Liver (tissue), 3 donors: ENCODE results near the gene LGALS9C.
A peak's percentile ranks its signal among the peaks of the same experiment; 100 is the strongest.
"Not testable (repeated sequence)": the region's sequence is repeated elsewhere in the genome, so short reads cannot be mapped to it uniquely, and the experiment has no call there.

Source experiments
- CTCF ChIP-seq: fragments of 150-350 bp; IDR thresholded peaks from 2 replicates; pipeline ENCODE4 v1.5.1; 2017; ENCODE audit warnings: improper control_type of control experiment, low read depth, low read length; ENCODE audit not compliant: missing input control
- FOXA1 ChIP-seq: IDR thresholded peaks from 2 replicates; pipeline ENCODE4 v1.6.1; 2016; ENCODE audit warnings: antibody characterized with exemption
- HNF4G ChIP-seq: IDR thresholded peaks from 2 replicates; pipeline ENCODE4 v1.6.1; 2016; ENCODE audit warnings: antibody characterized with exemption
- JUND ChIP-seq, 2 donors: IDR thresholded peaks; 2 replicates each; pipeline ENCODE4 v1.6.1; 2016; ENCODE audit warnings: antibody characterized with exemption in 2 of 2
- RAD21 ChIP-seq, 2 donors: IDR thresholded peaks; 2 replicates each; pipeline ENCODE4 v1.6.1; 2016; ENCODE audit warnings: antibody characterized with exemption in 2 of 2, mild to moderate bottlenecking in 2 of 2
- TAF1 ChIP-seq: conservative IDR thresholded peaks from 2 replicates; pipeline ENCODE4 v1.6.1; 2016; ENCODE audit warnings: antibody characterized with exemption, mild to moderate bottlenecking
- TF ChIP-seq, protein P1 (sequence below): IDR thresholded peaks from 2 replicates; pipeline ENCODE4 v1.6.1; 2016; ENCODE audit warnings: antibody characterized with exemption, mild to moderate bottlenecking
- TF ChIP-seq, protein P2 (sequence below): IDR thresholded peaks from 2 replicates; pipeline ENCODE4 v1.6.1; 2016; ENCODE audit warnings: antibody characterized with exemption
- donor health status: healthy.
- donor health status: healthy.

DNA sequence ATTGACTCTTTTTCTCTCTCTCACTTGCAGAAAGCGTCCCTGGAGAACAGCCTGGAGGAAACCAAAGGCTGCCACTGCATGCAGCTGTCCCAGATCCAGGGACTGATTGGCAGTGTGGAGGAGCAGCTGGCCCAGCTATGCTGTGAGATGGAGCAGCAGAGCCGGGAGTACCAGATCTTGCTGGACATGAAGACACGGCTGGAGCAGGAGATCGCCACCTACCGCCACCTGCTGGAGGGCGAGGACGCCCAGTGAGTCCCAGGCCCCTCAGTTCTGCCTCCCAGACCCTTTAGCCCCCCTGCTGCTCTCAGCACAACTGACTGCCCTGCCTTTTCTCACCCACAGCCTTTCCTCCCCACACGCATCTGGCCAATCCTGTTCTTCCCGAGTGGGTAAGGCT lies 34.5 kb upstream of the LGALS9C start:
- TF ChIP-seq CTCF (peak; percentile 17), RAD21 (IDR thresholded peaks at IDR 0.05) (peak; percentile 25 to 41)
- TF ChIP-seq TAF1; JUND (IDR thresholded peaks at IDR 0.05); FOXA1; HNF4G: not testable (repeated sequence)
- TF ChIP-seq, protein P1, sequence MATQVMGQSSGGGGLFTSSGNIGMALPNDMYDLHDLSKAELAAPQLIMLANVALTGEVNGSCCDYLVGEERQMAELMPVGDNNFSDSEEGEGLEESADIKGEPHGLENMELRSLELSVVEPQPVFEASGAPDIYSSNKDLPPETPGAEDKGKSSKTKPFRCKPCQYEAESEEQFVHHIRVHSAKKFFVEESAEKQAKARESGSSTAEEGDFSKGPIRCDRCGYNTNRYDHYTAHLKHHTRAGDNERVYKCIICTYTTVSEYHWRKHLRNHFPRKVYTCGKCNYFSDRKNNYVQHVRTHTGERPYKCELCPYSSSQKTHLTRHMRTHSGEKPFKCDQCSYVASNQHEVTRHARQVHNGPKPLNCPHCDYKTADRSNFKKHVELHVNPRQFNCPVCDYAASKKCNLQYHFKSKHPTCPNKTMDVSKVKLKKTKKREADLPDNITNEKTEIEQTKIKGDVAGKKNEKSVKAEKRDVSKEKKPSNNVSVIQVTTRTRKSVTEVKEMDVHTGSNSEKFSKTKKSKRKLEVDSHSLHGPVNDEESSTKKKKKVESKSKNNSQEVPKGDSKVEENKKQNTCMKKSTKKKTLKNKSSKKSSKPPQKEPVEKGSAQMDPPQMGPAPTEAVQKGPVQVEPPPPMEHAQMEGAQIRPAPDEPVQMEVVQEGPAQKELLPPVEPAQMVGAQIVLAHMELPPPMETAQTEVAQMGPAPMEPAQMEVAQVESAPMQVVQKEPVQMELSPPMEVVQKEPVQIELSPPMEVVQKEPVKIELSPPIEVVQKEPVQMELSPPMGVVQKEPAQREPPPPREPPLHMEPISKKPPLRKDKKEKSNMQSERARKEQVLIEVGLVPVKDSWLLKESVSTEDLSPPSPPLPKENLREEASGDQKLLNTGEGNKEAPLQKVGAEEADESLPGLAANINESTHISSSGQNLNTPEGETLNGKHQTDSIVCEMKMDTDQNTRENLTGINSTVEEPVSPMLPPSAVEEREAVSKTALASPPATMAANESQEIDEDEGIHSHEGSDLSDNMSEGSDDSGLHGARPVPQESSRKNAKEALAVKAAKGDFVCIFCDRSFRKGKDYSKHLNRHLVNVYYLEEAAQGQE, result not testable (repeated sequence)
- TF ChIP-seq, protein P2, sequence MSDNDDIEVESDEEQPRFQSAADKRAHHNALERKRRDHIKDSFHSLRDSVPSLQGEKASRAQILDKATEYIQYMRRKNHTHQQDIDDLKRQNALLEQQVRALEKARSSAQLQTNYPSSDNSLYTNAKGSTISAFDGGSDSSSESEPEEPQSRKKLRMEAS, result not testable (repeated sequence)
